ENCODE data around the gene LCLAT1.

The LCLAT1 gene

GRCh38 chr2:30649278-30649677 lies 202.2 kb downstream of the LCLAT1 start:
- Mint-ChIP-seq H3K9me3 (ENCODE audit: low read depth) (no peaks in the 10 kb centered on the region), H3K27me3 (no peaks in the 10 kb centered on the region), H3K36me3 (peaks cover 4% of the 10 kb centered on the region), H3K4me3 (no peak overlapping the region), H3K27ac (no peak overlapping the region), H3K4me1 (ENCODE audit: low read depth) (no peaks in the 10 kb centered on the region)

- no peaks in the 10 kb centered on the region for H3K36me3 Mint-ChIP-seq
- no peaks in the 10 kb centered on the region for H3K27me3 Mint-ChIP-seq
- no peaks in the 10 kb centered on the region for H3K4me1 Mint-ChIP-seq (ENCODE audit: low read depth)
- H3K27ac Mint-ChIP-seq, result no peak overlapping the region
- H3K9me3 Mint-ChIP-seq (ENCODE audit: low read depth), result no peaks in the 10 kb centered on the region
- no peak overlapping the region for H3K4me3 Mint-ChIP-seq
These were observed 202.8 kb downstream of the LCLAT1 start for GRCh38 chr2:30649828-30650227.

- no peaks in the 10 kb centered on the region for H3K4me1 Mint-ChIP-seq (ENCODE audit: low read depth)
- H3K27ac Mint-ChIP-seq, result no peak overlapping the region
- H3K36me3 Mint-ChIP-seq, result no peaks in the 10 kb centered on the region
These were observed 205.3 kb downstream of the LCLAT1 start for GRCh38 chr2:30652271-30652915.

GRCh38 chr2:30653847-30654246 lies 206.8 kb downstream of the LCLAT1 start:
- no peaks in the 10 kb centered on the region for H3K27me3 Mint-ChIP-seq
- H3K36me3 Mint-ChIP-seq, result no peaks in the 10 kb centered on the region
- H3K4me1 Mint-ChIP-seq (ENCODE audit: low read depth), result no peaks in the 10 kb centered on the region
- H3K4me3 Mint-ChIP-seq, result no peak overlapping the region
- H3K27ac Mint-ChIP-seq, result no peak overlapping the region
- H3K9me3 Mint-ChIP-seq (ENCODE audit: low read depth), result no peaks in the 10 kb centered on the region

More at GRCh38 chr2:30652271-30652915, 205.3 kb downstream of the LCLAT1 start:
- H3K9me3 Mint-ChIP-seq (ENCODE audit: low read depth), result no peaks in the 10 kb centered on the region
- no peak overlapping the region for H3K4me3 Mint-ChIP-seq
- H3K27me3 Mint-ChIP-seq, result no peaks in the 10 kb centered on the region

- no peaks in the 10 kb centered on the region for H3K27me3 Mint-ChIP-seq
- H3K36me3 Mint-ChIP-seq, result no peaks in the 10 kb centered on the region
- no peak overlapping the region for H3K27ac Mint-ChIP-seq
- H3K4me1 Mint-ChIP-seq (ENCODE audit: low read depth), result no peaks in the 10 kb centered on the region
- H3K4me3 Mint-ChIP-seq, result no peak overlapping the region
- H3K9me3 Mint-ChIP-seq (ENCODE audit: low read depth), result no peaks in the 10 kb centered on the region
These were observed 207.4 kb downstream of the LCLAT1 start for GRCh38 chr2:30654404-30654803.

- Mint-ChIP-seq H3K9me3 (ENCODE audit: low read depth) (no peaks in the 10 kb centered on the region), H3K27ac (no peak overlapping the region), H3K4me3 (no peak overlapping the region), H3K27me3 (no peaks in the 10 kb centered on the region), H3K36me3 (no peaks in the 10 kb centered on the region), H3K4me1 (ENCODE audit: low read depth) (no peaks in the 10 kb centered on the region)
These were observed 208.2 kb downstream of the LCLAT1 start for GRCh38 chr2:30655211-30655610.

- no peaks in the 10 kb centered on the region for H3K27me3 Mint-ChIP-seq
- no peak overlapping the region for H3K4me3 Mint-ChIP-seq
- no peaks in the 10 kb centered on the region for H3K9me3 Mint-ChIP-seq (ENCODE audit: low read depth)
- no peak overlapping the region for H3K27ac Mint-ChIP-seq
- no peaks in the 10 kb centered on the region for H3K36me3 Mint-ChIP-seq
- H3K4me1 Mint-ChIP-seq (ENCODE audit: low read depth), result no peaks in the 10 kb centered on the region
These were observed 208.6 kb downstream of the LCLAT1 start for GRCh38 chr2:30655660-30656059.

- Mint-ChIP-seq H3K27ac (no peak overlapping the region), H3K4me3 (no peak overlapping the region), H3K36me3 (no peaks in the 10 kb centered on the region), H3K4me1 (ENCODE audit: low read depth) (no peaks in the 10 kb centered on the region), H3K27me3 (no peaks in the 10 kb centered on the region), H3K9me3 (ENCODE audit: low read depth) (no peaks in the 10 kb centered on the region)
These were observed 209.0 kb downstream of the LCLAT1 start for GRCh38 chr2:30656079-30656478.

GRCh38 chr2:30661173-30662107 lies 214.4 kb downstream of the LCLAT1 start:
- H3K36me3 Mint-ChIP-seq, result no peaks in the 10 kb centered on the region
- H3K4me3 Mint-ChIP-seq, result no peak overlapping the region

GRCh38 chr2:30662268-30663131 lies 215.5 kb downstream of the LCLAT1 start:
- peaks cover 4% of the 10 kb centered on the region for H3K9me3 Mint-ChIP-seq (ENCODE audit: low read depth)
- no peaks in the 10 kb centered on the region for H3K27me3 Mint-ChIP-seq
- no peak overlapping the region for H3K27ac Mint-ChIP-seq
- no peak overlapping the region for H3K4me3 Mint-ChIP-seq
- no peaks in the 10 kb centered on the region for H3K36me3 Mint-ChIP-seq
- H3K4me1 Mint-ChIP-seq (ENCODE audit: low read depth), result peaks cover 3% of the 10 kb centered on the region

More at GRCh38 chr2:30661173-30662107, 214.4 kb downstream of the LCLAT1 start:
- Mint-ChIP-seq H3K9me3 (ENCODE audit: low read depth) (no peaks in the 10 kb centered on the region), H3K4me1 (ENCODE audit: low read depth) (no peaks in the 10 kb centered on the region), H3K27me3 (no peaks in the 10 kb centered on the region), H3K27ac (no peak overlapping the region)

GRCh38 chr2:30663321-30663720 lies 216.3 kb downstream of the LCLAT1 start:
- Mint-ChIP-seq H3K27me3 (no peaks in the 10 kb centered on the region), H3K9me3 (ENCODE audit: low read depth) (peaks cover 6% of the 10 kb centered on the region), H3K36me3 (peaks cover 2% of the 10 kb centered on the region), H3K4me1 (ENCODE audit: low read depth) (peaks cover 3% of the 10 kb centered on the region), H3K4me3 (no peak overlapping the region), H3K27ac (no peak overlapping the region)

- Mint-ChIP-seq H3K27ac (no peak overlapping the region), H3K4me3 (no peak overlapping the region), H3K9me3 (ENCODE audit: low read depth) (peaks cover 11% of the 10 kb centered on the region), H3K4me1 (ENCODE audit: low read depth) (peaks cover 3% of the 10 kb centered on the region), H3K36me3 (peaks cover 2% of the 10 kb centered on the region), H3K27me3 (no peaks in the 10 kb centered on the region)
These were observed 216.8 kb downstream of the LCLAT1 start for GRCh38 chr2:30663806-30664205.

GRCh38 chr2:30664761-30665358 lies 217.8 kb downstream of the LCLAT1 start:
- Mint-ChIP-seq H3K36me3 (peaks cover 3% of the 10 kb centered on the region), H3K4me1 (ENCODE audit: low read depth) (peaks cover 3% of the 10 kb centered on the region), H3K4me3 (no peak overlapping the region), H3K27me3 (no peaks in the 10 kb centered on the region), H3K27ac (no peak overlapping the region), H3K9me3 (ENCODE audit: low read depth) (peaks cover 17% of the 10 kb centered on the region)

GRCh38 chr2:30665761-30666265 lies 218.8 kb downstream of the LCLAT1 start:
- Mint-ChIP-seq H3K4me3 (no peak overlapping the region), H3K27me3 (no peaks in the 10 kb centered on the region), H3K36me3 (peaks cover 12% of the 10 kb centered on the region), H3K9me3 (ENCODE audit: low read depth) (peaks cover 22% of the 10 kb centered on the region), H3K4me1 (ENCODE audit: low read depth) (peaks cover 3% of the 10 kb centered on the region), H3K27ac (no peak overlapping the region)

All from activated naive CD8-positive, alpha-beta T cell (primary cell).